MCF 10A (cell line): Measurements from ENCODE around the gene C17orf67. TPM values are rescaled to one million over a fixed set of nuclear protein-coding genes. Genes with fewer than 3 reads are reported as not detected.
A peak's percentile ranks its signal among the peaks of the same experiment; 100 is the strongest.

Source experiments
- BruUV-seq: library from RNA; stranded (reverse); fragments of 400-500 nt; replicated peaks from 2 replicates; lab custom pipeline; 2021; lab: Mats Ljungman, UMichigan
- CTCF ChIA-PET: fragments of 300-600 bp; sonication (Branson Sonifier 250); formaldehyde crosslinking; extraction: SDS; loops from one replicate; lab custom pipeline; 2021; ENCODE audit warnings: antibody characterized with exemption, inconsistent platforms; lab: Yijun Ruan, JAX
- POLR2A ChIA-PET: fragments of 300-600, 350-650 bp; sonication (Branson Sonifier 250); formaldehyde crosslinking; extraction: SDS; loops from one replicate; lab custom pipeline; 2020; ENCODE audit warnings: antibody characterized with exemption, inconsistent platforms; lab: Yijun Ruan, JAX
- DNase-seq: peaks from one replicate; pipeline ENCODE4 v3.0.0-alpha.2; 2018; ENCODE audit not compliant: unreplicated experiment
- H3K27ac Mint-ChIP-seq: one replicate; pipeline ENCODE4 v1.8.0; 2022; ENCODE audit warnings: mild to moderate bottlenecking, low read depth, mixed read lengths; ENCODE audit not compliant: unreplicated experiment
- H3K27me3 Mint-ChIP-seq: one replicate; pipeline ENCODE4 v1.8.0; 2022; ENCODE audit warnings: mixed read lengths; ENCODE audit not compliant: insufficient read depth, unreplicated experiment
- H3K36me3 Mint-ChIP-seq: one replicate; pipeline ENCODE4 v1.8.0; 2022; ENCODE audit warnings: mild to moderate bottlenecking, moderate library complexity, mixed read lengths; ENCODE audit not compliant: insufficient read depth, unreplicated experiment
- H3K4me1 Mint-ChIP-seq: one replicate; pipeline ENCODE4 v1.8.0; 2022; ENCODE audit warnings: mixed read lengths; ENCODE audit not compliant: insufficient read depth, unreplicated experiment
- H3K4me3 Mint-ChIP-seq: one replicate; pipeline ENCODE4 v1.8.0; 2022; ENCODE audit warnings: mild to moderate bottlenecking, moderate library complexity, mixed read lengths; ENCODE audit not compliant: unreplicated experiment
- H3K9me3 Mint-ChIP-seq: one replicate; pipeline ENCODE4 v1.8.0; 2022; ENCODE audit warnings: mixed read lengths; ENCODE audit not compliant: unreplicated experiment
- intact Hi-C: fragments of 100-400 bp; cut with micrococcal nuclease; formaldehyde crosslinking; loops from 2 replicates; pipeline ENCODE4 v1.14.1; 2022
- total RNA-seq: library from RNA; stranded (reverse); gene quantifications from 2 replicates; pipeline ENCODE4 v1.2.3, GENCODE V29; 2022
- TF ChIP-seq, protein P1 (sequence below): fragments of 200-600 bp; IDR thresholded peaks from one replicate; pipeline ENCODE4 v1.8.0; 2022; ENCODE audit warnings: antibody characterized with exemption, mild to moderate bottlenecking; ENCODE audit not compliant: unreplicated experiment

Gene C17orf67
- total RNA-seq, 1 experiment from 2014 or later = 3.3 TPM

DNA sequence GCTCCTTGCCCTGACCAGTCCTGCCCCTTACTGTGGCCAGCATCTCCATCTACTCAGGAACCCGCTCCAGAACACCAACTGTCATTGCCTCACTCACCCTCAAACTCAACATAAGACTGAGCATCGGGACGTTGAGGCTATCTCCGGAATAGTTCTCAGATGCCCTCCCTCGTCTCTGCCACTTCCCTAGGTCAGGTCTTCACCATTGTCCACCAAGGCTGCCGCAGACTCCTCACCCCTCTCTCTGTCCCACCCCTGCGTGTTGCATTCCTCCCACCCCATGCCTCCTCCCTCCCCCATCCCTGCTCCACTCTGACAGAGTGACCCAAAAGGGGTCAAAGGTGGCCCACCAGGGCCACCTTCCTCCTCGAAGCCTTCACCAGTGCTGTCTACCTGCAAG lies 37.2 kb downstream of the C17orf67 start:
- peaks cover 5% of the 10 kb centered on the region for H3K36me3 Mint-ChIP-seq
- H3K27me3 Mint-ChIP-seq = no peaks in the 10 kb centered on the region
- TF ChIP-seq, protein P1, sequence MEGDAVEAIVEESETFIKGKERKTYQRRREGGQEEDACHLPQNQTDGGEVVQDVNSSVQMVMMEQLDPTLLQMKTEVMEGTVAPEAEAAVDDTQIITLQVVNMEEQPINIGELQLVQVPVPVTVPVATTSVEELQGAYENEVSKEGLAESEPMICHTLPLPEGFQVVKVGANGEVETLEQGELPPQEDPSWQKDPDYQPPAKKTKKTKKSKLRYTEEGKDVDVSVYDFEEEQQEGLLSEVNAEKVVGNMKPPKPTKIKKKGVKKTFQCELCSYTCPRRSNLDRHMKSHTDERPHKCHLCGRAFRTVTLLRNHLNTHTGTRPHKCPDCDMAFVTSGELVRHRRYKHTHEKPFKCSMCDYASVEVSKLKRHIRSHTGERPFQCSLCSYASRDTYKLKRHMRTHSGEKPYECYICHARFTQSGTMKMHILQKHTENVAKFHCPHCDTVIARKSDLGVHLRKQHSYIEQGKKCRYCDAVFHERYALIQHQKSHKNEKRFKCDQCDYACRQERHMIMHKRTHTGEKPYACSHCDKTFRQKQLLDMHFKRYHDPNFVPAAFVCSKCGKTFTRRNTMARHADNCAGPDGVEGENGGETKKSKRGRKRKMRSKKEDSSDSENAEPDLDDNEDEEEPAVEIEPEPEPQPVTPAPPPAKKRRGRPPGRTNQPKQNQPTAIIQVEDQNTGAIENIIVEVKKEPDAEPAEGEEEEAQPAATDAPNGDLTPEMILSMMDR = no peak
- H3K9me3 Mint-ChIP-seq = peaks cover 10% of the 10 kb centered on the region
- H3K4me1 Mint-ChIP-seq = peaks cover 4% of the 10 kb centered on the region
- intact Hi-C loops = no loop called here
- ChIA-PET CTCF (interaction anchor here (0.6 kb wide), 1 partner anchor 52 kb away, joined by 3 read pairs; no protein-coding TSS in a partner anchor), POLR2A (no interaction called here)
- no peak overlapping the region for H3K4me3 Mint-ChIP-seq
- BruUV-seq = no TSS peak
- H3K27ac Mint-ChIP-seq = no peak overlapping the region
- DNase-seq = no peak

DNA sequence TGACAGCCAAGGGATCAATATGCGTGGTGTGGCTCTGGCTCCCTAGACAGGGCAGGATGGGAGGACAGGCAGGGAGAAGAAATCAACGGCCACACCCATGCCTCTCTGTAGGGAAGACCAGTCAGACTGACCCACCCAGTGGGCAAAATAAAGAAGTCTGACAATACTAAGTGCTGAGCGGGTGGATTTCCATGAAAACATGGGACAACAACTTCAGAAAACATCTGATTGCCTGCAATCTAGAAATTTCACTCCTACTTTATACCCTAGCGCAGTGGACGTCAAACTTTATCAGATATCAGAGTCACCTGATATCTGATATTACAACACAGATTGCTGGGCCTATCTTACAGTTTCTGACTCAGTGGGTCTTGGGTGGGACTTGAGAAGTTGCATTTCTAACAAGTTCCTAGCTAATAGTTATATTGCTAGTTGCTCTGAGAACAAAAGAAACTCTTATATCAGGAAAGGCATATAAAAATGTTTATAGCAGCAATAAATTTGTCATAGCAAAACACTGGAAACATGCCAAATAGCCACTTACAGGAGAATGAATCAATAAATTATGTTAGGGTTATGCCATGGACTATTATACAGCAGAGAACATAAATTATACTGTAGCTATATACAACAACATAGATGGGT lies 38.4 kb downstream of the C17orf67 start:
- Mint-ChIP-seq H3K4me1 (peaks cover 4% of the 10 kb centered on the region), H3K4me3 (no peak overlapping the region)

DNA sequence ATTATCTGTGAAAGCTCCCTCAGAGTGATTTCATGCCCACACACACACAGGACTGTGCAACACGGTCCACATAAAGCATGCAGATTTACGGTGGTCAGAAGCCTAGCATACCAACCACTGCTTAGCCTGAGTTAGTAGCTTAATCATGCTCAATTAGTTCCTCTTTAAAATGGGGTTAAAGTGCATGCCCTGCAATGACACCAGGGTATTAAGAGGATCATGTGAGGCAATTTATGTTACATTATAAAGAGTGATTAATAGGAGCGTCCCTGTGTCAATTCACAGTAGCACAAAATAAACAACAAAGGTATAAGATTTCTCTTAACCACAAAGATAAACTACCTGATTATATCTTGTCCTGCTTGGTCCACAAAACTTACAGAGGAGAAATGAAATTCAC lies 39.8 kb downstream of the C17orf67 start:
- POLR2A ChIA-PET = interaction anchor here (1.0 kb wide), 1 partner anchor 9 kb away, joined by 3 read pairs; no protein-coding TSS in a partner anchor
- no TSS peak for BruUV-seq
- CTCF ChIA-PET = interaction anchor here (0.6 to 1.9 kb wide), 4 partner anchors 26 to 202 kb away, joined by 3 to 10 read pairs (median 4); no protein-coding TSS in a partner anchor
- Mint-ChIP-seq H3K27ac (peak overlapping the region; percentile 22), H3K4me1 (peaks cover 4% of the 10 kb centered on the region), H3K27me3 (no peaks in the 10 kb centered on the region), H3K9me3 (peaks cover 10% of the 10 kb centered on the region), H3K36me3 (peaks cover 5% of the 10 kb centered on the region), H3K4me3 (no peak overlapping the region)
- intact Hi-C loops = no loop called here
- TF ChIP-seq, protein P1 = no peak
- no peak for DNase-seq

More for the DNA sequence above, 38.4 kb downstream of the C17orf67 start:
- CTCF ChIA-PET = interaction anchor here (0.8 to 1.9 kb wide), 2 partner anchors 24 kb away, joined by 3 to 10 read pairs; no protein-coding TSS in a partner anchor
- peaks cover 5% of the 10 kb centered on the region for H3K36me3 Mint-ChIP-seq
- H3K27me3 Mint-ChIP-seq = no peaks in the 10 kb centered on the region
- BruUV-seq = no TSS peak
- peaks cover 10% of the 10 kb centered on the region for H3K9me3 Mint-ChIP-seq
- TF ChIP-seq, protein P1 = no peak
- H3K27ac Mint-ChIP-seq = no peak overlapping the region
- intact Hi-C loops = no loop called here
- DNase-seq = no peak
- POLR2A ChIA-PET = interaction anchor here (1.3 kb wide), 1 partner anchor 12 kb away, joined by 3 read pairs; no protein-coding TSS in a partner anchor

DNA sequence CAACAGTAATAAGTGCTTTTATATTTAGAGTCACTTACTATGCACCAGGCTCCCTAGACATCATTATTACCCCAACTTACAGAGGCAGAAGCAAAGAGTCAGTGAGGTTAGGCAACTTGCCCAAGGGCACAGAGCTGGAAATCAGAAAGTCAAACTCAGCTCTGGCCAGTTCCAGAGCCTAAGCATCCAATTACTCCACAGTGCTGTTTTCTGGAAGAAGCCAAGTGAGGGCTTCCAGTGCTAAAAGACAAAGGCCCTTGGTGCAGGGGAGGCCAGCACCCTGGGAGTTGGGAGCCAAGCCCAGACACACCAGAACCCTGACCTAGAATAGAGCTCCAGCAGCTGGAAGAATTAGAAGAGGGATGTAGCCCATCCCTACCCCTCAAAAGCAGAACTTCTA lies 40.2 kb downstream of the C17orf67 start:
- no peak overlapping the region for H3K27ac Mint-ChIP-seq
- H3K4me3 Mint-ChIP-seq = no peak overlapping the region
- TF ChIP-seq, protein P1 = no peak
- peaks cover 4% of the 10 kb centered on the region for H3K4me1 Mint-ChIP-seq
- intact Hi-C loops = no loop called here
- no peaks in the 10 kb centered on the region for H3K27me3 Mint-ChIP-seq
- POLR2A ChIA-PET = interaction anchor here (1.0 kb wide), 1 partner anchor 8 kb away, joined by 3 read pairs; no protein-coding TSS in a partner anchor
- peaks cover 5% of the 10 kb centered on the region for H3K36me3 Mint-ChIP-seq
- no TSS peak for BruUV-seq
- DNase-seq = no peak
- H3K9me3 Mint-ChIP-seq = peaks cover 10% of the 10 kb centered on the region
- CTCF ChIA-PET = interaction anchor here (0.6 to 1.9 kb wide), 3 partner anchors 26 to 89 kb away, joined by 3 to 10 read pairs (median 3); no protein-coding TSS in a partner anchor
